Activated CD8-positive, alpha-beta T cell treated with anti-CD3 and anti-CD28 coated beads for 36 hours (primary cell): ENCODE data around the gene ARHGAP26. TPM values are rescaled to one million over a fixed set of nuclear protein-coding genes. Genes with fewer than 3 reads are reported as not detected.

Experiments used
- ATAC-seq: fragments of 200-7000 bp; cut with Tn5 transposase; one replicate; pipeline ENCODE4 v1.10.0; 2021; ENCODE audit warnings: mild to moderate bottlenecking, moderate library complexity
- CTCF ChIA-PET: fragments of 350-600 bp; sonication (Branson Sonifier 250); formaldehyde crosslinking; loops from one replicate; lab custom pipeline; 2021; ENCODE audit warnings: antibody characterized with exemption; lab: Charles Lee
- POLR2A ChIA-PET: fragments of 350-600 bp; sonication (Branson Sonifier 250); formaldehyde crosslinking; loops from one replicate; lab custom pipeline; 2021; ENCODE audit warnings: antibody characterized with exemption; lab: Charles Lee
- DNase-seq: peaks from one replicate; pipeline ENCODE4 v3.0.0-alpha.2; 2020
- H3K27ac Mint-ChIP-seq: one replicate; pipeline ENCODE4 v1.8.0; 2021; ENCODE audit warnings: mild to moderate bottlenecking, mixed read lengths
- H3K27me3 Mint-ChIP-seq: one replicate; pipeline ENCODE4 v1.8.0; 2021; ENCODE audit warnings: mixed read lengths
- H3K36me3 Mint-ChIP-seq: one replicate; pipeline ENCODE4 v1.8.0; 2021; ENCODE audit warnings: low read depth, mixed read lengths
- H3K4me1 Mint-ChIP-seq: one replicate; pipeline ENCODE4 v1.8.0; 2021; ENCODE audit warnings: low read depth, mixed read lengths
- H3K4me3 Mint-ChIP-seq: one replicate; pipeline ENCODE4 v1.8.0; 2021; ENCODE audit warnings: mild to moderate bottlenecking, moderate library complexity, mixed read lengths
- H3K9me3 Mint-ChIP-seq: one replicate; pipeline ENCODE4 v1.8.0; 2021; ENCODE audit warnings: mixed read lengths
- intact Hi-C: fragments of 100-400 bp; cut with micrococcal nuclease; formaldehyde crosslinking; loops from one replicate; pipeline ENCODE4 v1.10.0; 2022
- total RNA-seq, 2 experiments: library from RNA; stranded (reverse); gene quantifications; one replicate each; pipeline ENCODE4 v1.2.3, GENCODE V29; 2021
- TF ChIP-seq, protein P1 (sequence below): fragments of 200-600 bp; IDR thresholded peaks from one replicate; pipeline ENCODE4 v1.8.0; 2022; ENCODE audit warnings: antibody characterized with exemption, mild to moderate bottlenecking

ARHGAP26 gene
- total RNA-seq, 2 experiments from 2014 or later, result 12.7 to 18.0 TPM

DNA sequence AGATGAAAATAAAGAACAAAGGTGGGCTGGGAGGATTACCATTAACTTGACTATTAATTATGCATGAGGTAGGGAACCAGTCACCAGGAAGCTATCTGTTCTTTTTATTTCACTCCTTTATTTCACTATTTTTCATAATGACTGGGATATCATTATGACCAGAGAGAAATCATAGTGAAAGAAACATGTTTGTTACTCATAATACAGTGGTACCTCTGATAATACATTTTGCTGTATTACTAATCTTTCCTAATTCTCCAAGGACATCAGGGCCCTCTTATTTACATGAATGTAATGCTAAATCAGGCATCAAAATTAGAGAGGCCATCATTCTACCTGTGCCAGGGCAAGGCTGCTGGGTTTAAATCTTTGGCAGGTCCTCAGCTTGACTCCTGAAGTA is 379.6 kb downstream of the ARHGAP26 start:
- peaks cover 11% of the 10 kb centered on the region for H3K36me3 Mint-ChIP-seq
- POLR2A ChIA-PET, result interaction anchor here (1.0 kb wide), 1 partner anchor 25 kb away, joined by 4 read pairs; no protein-coding TSS in a partner anchor
- H3K27ac Mint-ChIP-seq, result no peak overlapping the region
- no peaks in the 10 kb centered on the region for H3K27me3 Mint-ChIP-seq
- intact Hi-C loops, result no loop called here
- no peaks in the 10 kb centered on the region for H3K9me3 Mint-ChIP-seq
- CTCF ChIA-PET, result interaction anchor here (1.2 kb wide), 1 partner anchor 46 kb away, joined by 4 read pairs; no protein-coding TSS in a partner anchor
- no peak for ATAC-seq
- H3K4me1 Mint-ChIP-seq, result peaks cover 6% of the 10 kb centered on the region
- H3K4me3 Mint-ChIP-seq, result no peak overlapping the region
- no peak for DNase-seq
- TF ChIP-seq, protein P1, sequence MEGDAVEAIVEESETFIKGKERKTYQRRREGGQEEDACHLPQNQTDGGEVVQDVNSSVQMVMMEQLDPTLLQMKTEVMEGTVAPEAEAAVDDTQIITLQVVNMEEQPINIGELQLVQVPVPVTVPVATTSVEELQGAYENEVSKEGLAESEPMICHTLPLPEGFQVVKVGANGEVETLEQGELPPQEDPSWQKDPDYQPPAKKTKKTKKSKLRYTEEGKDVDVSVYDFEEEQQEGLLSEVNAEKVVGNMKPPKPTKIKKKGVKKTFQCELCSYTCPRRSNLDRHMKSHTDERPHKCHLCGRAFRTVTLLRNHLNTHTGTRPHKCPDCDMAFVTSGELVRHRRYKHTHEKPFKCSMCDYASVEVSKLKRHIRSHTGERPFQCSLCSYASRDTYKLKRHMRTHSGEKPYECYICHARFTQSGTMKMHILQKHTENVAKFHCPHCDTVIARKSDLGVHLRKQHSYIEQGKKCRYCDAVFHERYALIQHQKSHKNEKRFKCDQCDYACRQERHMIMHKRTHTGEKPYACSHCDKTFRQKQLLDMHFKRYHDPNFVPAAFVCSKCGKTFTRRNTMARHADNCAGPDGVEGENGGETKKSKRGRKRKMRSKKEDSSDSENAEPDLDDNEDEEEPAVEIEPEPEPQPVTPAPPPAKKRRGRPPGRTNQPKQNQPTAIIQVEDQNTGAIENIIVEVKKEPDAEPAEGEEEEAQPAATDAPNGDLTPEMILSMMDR, result no peak

DNA sequence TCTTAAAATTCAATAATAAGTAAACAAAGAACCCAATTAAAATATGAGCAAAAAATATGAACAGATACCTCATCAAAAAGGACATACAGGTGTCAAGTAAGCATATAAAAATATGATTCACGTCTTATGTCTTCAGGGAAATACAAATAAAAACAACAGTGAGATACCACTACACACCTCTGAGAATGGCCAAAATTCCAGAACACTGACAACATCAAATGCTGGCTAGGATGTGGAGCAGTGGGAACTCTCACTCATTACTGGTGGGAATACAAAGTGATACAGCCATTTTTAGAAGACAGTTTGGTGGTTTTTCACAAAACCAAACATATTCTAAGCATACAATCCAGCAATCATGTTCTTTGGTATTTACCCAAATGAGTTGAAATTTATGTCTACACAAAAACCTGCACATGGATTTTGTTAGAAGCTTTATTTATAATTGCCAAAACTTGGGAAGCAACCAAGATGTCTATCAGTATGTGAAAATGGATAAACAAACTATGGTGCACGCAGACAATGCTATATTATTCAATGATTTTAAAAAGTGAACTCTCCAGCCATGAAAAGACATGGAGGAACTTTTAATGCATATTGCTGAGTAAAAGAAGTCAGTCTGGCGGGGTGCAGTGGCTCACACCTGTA is 381.0 kb downstream of the ARHGAP26 start:
- H3K4me1 Mint-ChIP-seq, result no peaks in the 10 kb centered on the region
- POLR2A ChIA-PET, result no interaction called here
- intact Hi-C loops, result no loop called here
- no peaks in the 10 kb centered on the region for H3K27me3 Mint-ChIP-seq
- DNase-seq (no peak), ATAC-seq (no peak)
- H3K4me3 Mint-ChIP-seq, result no peak overlapping the region
- CTCF ChIA-PET, result no interaction called here
- TF ChIP-seq, protein P1, result no peak
- peaks cover 11% of the 10 kb centered on the region for H3K36me3 Mint-ChIP-seq
- no peaks in the 10 kb centered on the region for H3K9me3 Mint-ChIP-seq
- H3K27ac Mint-ChIP-seq, result no peak overlapping the region

DNA sequence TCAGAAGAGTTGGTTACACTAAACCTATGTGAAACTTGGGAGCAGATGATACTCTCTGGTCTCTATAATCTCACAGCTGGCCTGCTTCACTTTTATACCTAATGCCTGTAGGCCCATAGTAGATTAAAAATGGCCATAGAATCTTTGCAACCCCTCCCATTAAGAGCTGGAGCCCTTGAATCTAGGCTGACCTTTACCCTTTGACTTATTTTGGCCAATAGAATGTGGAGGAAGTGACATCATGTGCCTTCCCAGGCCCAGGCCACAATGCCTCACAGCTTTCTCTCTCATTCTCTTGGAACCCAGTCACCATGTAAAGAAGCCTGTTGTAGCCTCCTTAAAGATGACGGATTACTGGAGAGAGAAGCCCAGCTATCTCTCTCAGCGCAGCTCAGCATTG is 382.3 kb downstream of the ARHGAP26 start:
- ChIA-PET POLR2A (no interaction called here), CTCF (no interaction called here)
- peaks cover 13% of the 10 kb centered on the region for H3K36me3 Mint-ChIP-seq

DNA sequence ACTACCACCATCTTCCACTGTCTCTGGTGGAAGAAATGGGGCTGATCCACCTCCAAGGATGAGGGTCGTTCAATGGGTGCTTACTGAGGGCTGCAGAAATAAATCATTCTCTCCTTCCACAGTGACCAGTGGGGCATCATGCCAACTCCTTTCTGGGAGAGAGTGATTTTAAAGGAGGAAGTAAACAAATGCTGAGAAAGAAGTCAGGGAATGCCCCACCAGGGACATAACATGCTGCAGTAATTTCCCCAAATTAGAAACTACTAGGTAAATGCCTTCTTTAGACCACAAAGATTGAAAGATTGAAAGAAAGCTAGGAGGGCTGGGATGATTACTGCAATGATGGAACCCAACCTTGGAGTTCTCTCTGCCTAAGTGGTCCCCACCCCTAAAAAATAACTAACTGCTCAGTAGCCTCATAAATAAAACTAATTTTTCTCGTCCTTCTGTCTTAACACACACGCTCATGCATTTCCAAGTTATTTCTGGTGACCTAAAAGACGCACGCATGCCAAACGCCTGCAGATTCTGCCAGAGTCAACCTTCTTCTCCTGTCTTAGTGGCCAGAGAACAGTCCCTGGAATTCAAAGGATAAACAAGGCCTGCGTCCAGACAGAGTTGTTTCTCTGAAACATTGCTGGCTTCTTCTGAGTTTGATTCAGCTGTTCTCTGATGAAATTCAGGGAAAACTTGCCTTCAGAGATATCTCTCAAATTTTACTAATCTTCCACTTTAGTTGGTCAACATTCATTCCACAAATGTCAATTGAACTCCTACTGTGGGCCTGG is 383.3 kb downstream of the ARHGAP26 start:
- POLR2A ChIA-PET, result no interaction called here

More for the DNA sequence above, 382.3 kb downstream of the ARHGAP26 start:
- no peak overlapping the region for H3K4me3 Mint-ChIP-seq
- no peaks in the 10 kb centered on the region for H3K9me3 Mint-ChIP-seq
- no peak overlapping the region for H3K27ac Mint-ChIP-seq
- TF ChIP-seq, protein P1, result no peak
- intact Hi-C loops, result no loop called here
- H3K4me1 Mint-ChIP-seq, result no peaks in the 10 kb centered on the region
- H3K27me3 Mint-ChIP-seq, result no peaks in the 10 kb centered on the region
- DNase-seq (no peak), ATAC-seq (no peak)

More for the DNA sequence above, 383.3 kb downstream of the ARHGAP26 start:
- CTCF ChIA-PET, result no interaction called here
- Mint-ChIP-seq H3K4me1 (no peaks in the 10 kb centered on the region), H3K9me3 (no peaks in the 10 kb centered on the region), H3K36me3 (peaks cover 9% of the 10 kb centered on the region), H3K27ac (no peak overlapping the region), H3K4me3 (no peak overlapping the region), H3K27me3 (no peaks in the 10 kb centered on the region)
- intact Hi-C loops, result no loop called here
- TF ChIP-seq, protein P1, result no peak
- DNase-seq (no peak), ATAC-seq (no peak)
